Measurements from ENCODE around the gene TEX35.

TEX35 gene

GRCh38 chr1:178500936-178501554, 11.9 kb upstream of the TEX35 start:
- Histone ChIP-seq H3K9me2 (ENCODE audit: low read depth, low read length) (no peaks in the 10 kb centered on the region), H3K27me3 (ENCODE audit: insufficient read depth, low read length) (0 out of 2 replicates have a peak, but pooled peaks cover 7% of the 10 kb centered on the region), H3F3A (ENCODE audit: insufficient read depth, low read length) (no peaks in the 10 kb centered on the region), H3K4me3 (ENCODE audit: low read depth, low read length, poor library complexity, severe bottlenecking) (no peak overlapping the region), H3K27ac (ENCODE audit: low read depth, low read length, poor library complexity, severe bottlenecking) (no peak overlapping the region), H3K79me2 (ENCODE audit: insufficient read depth, low read length) (no peaks in the 10 kb centered on the region), H2AFZ (ENCODE audit: low read length) (no peak overlapping the region), H3K9ac (ENCODE audit: low read length) (no peak overlapping the region), H3K36me3 (ENCODE audit: insufficient read depth, low read length) (no peaks in the 10 kb centered on the region), H4K20me1 (ENCODE audit: insufficient read depth, low read length) (no peaks in the 10 kb centered on the region), H3K4me1 (ENCODE audit: insufficient read depth, low read length, severe bottlenecking) (no peaks in the 10 kb centered on the region), H3K4me2 (ENCODE audit: low read length) (no peak overlapping the region), H3K9me3 (ENCODE audit: low read length) (no peaks in the 10 kb centered on the region)
- TF ChIP-seq EZH2 (IDR thresholded peaks at IDR 0.05; ENCODE audit: borderline replicate concordance, low read length) (no peak), CTCF (IDR thresholded peaks at IDR 0.05; ENCODE audit: low read length) (no peak)

GRCh38 chr1:178501705-178502329, 11.1 kb upstream of the TEX35 start:
- Histone ChIP-seq H3K27me3 (ENCODE audit: insufficient read depth, low read length) (0 out of 2 replicates have a peak, but pooled peaks cover under 1% of the 10 kb centered on the region), H3F3A (ENCODE audit: insufficient read depth, low read length) (no peaks in the 10 kb centered on the region), H3K4me3 (ENCODE audit: low read depth, low read length, poor library complexity, severe bottlenecking) (no peak overlapping the region), H3K9me2 (ENCODE audit: low read depth, low read length) (no peaks in the 10 kb centered on the region), H4K20me1 (ENCODE audit: insufficient read depth, low read length) (no peaks in the 10 kb centered on the region), H3K4me1 (ENCODE audit: insufficient read depth, low read length, severe bottlenecking) (no peaks in the 10 kb centered on the region), H2AFZ (ENCODE audit: low read length) (no peak overlapping the region), H3K9ac (ENCODE audit: low read length) (no peak overlapping the region), H3K4me2 (ENCODE audit: low read length) (no peak overlapping the region), H3K36me3 (ENCODE audit: insufficient read depth, low read length) (no peaks in the 10 kb centered on the region), H3K27ac (ENCODE audit: low read depth, low read length, poor library complexity, severe bottlenecking) (no peak overlapping the region), H3K9me3 (ENCODE audit: low read length) (no peaks in the 10 kb centered on the region), H3K79me2 (ENCODE audit: insufficient read depth, low read length) (no peaks in the 10 kb centered on the region)
- TF ChIP-seq EZH2 (IDR thresholded peaks at IDR 0.05; ENCODE audit: borderline replicate concordance, low read length) = no peak
- peak; percentile 85 for TF ChIP-seq CTCF (IDR thresholded peaks at IDR 0.05; ENCODE audit: low read length)

DNA sequence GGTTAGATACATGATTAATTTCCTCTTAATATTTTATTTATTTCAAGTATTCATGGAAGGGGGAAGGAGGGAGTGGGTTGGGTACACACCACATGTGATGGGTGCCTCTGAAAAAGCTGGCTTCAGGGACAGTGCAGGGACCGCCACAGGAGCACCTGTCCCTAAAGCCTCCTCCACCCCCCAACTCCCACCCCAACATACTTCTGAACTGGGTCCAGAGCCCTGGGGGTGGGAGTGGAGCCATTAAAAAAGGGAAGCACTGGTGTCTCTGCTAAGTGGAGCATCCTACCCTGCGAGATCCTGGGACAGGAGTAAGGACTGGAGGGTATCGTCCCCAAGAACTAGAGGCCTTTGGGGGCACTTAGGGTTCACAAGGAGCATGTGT, 10.6 kb upstream of the TEX35 start:
- Histone ChIP-seq H3K9me2 (ENCODE audit: low read depth, low read length) (no peaks in the 10 kb centered on the region), H3K79me2 (ENCODE audit: insufficient read depth, low read length) (no peaks in the 10 kb centered on the region), H3K36me3 (ENCODE audit: insufficient read depth, low read length) (no peaks in the 10 kb centered on the region), H3K27me3 (ENCODE audit: insufficient read depth, low read length) (no peaks in the 10 kb centered on the region), H3K4me3 (ENCODE audit: low read depth, low read length, poor library complexity, severe bottlenecking) (no peak overlapping the region), H3K4me2 (ENCODE audit: low read length) (no peak overlapping the region), H3K4me1 (ENCODE audit: insufficient read depth, low read length, severe bottlenecking) (no peaks in the 10 kb centered on the region), H3F3A (ENCODE audit: insufficient read depth, low read length) (no peaks in the 10 kb centered on the region), H2AFZ (ENCODE audit: low read length) (no peak overlapping the region), H3K9ac (ENCODE audit: low read length) (no peak overlapping the region), H3K27ac (ENCODE audit: low read depth, low read length, poor library complexity, severe bottlenecking) (no peak overlapping the region), H3K9me3 (ENCODE audit: low read length) (no peaks in the 10 kb centered on the region), H4K20me1 (ENCODE audit: insufficient read depth, low read length) (no peaks in the 10 kb centered on the region)
- no peak for TF ChIP-seq CTCF (IDR thresholded peaks at IDR 0.05; ENCODE audit: low read length)
- no peak for TF ChIP-seq EZH2 (IDR thresholded peaks at IDR 0.05; ENCODE audit: borderline replicate concordance, low read length)

All from OCI-LY1 (cell line).